ENCODE data around the gene LRRK2. TPM values are rescaled to one million over a fixed set of nuclear protein-coding genes. Genes with fewer than 3 reads are reported as not detected.

The LRRK2 gene
- total RNA-seq, 1 experiment from 2014 or later = 0.13 TPM

GRCh38 chr12:40238266-40238902 lies 13.6 kb downstream of the LRRK2 start:
- DNase-seq (ENCODE audit: low read depth, low spot score) (no peak), ATAC-seq (no peak)
- ChIA-PET POLR2A (no interaction called here), CTCF (no interaction called here)
- no peak overlapping the region for H3K27ac ChIP-seq (ENCODE audit: low read length)
- no peaks in the 10 kb centered on the region for H3K4me1 ChIP-seq (ENCODE audit: control insufficient read depth, insufficient read depth, low read length)
- no peak overlapping the region for H3K4me3 ChIP-seq (ENCODE audit: low read depth in 2 of 2, low read length in 2 of 2)
- intact Hi-C loops (cut with micrococcal nuclease; ENCODE audit: unreplicated experiment) (no loop called here), in situ Hi-C loops (cut with HindIII; ENCODE audit: low pct_unique_long_range_greater_than_20kb, low sequenced_read_pairs) (no loop called here)
- H3K36me3 ChIP-seq (ENCODE audit: control insufficient read depth, insufficient read depth, low read length) = no peaks in the 10 kb centered on the region
- H3K9me3 ChIP-seq (ENCODE audit: control insufficient read depth, insufficient read depth, low read depth, low read length) = no peaks in the 10 kb centered on the region; the same call in 1 of the 2 replicates
- no TSS peak for BruUV-seq (replicated peaks)
- no peaks in the 10 kb centered on the region for H3K27me3 ChIP-seq (ENCODE audit: control insufficient read depth, insufficient read depth, low read length)
- TF ChIP-seq SIN3A (IDR thresholded peaks at IDR 0.05; ENCODE audit: borderline replicate concordance, insufficient read depth, low read depth, low read length) = no peak
- TF ChIP-seq, protein P1, sequence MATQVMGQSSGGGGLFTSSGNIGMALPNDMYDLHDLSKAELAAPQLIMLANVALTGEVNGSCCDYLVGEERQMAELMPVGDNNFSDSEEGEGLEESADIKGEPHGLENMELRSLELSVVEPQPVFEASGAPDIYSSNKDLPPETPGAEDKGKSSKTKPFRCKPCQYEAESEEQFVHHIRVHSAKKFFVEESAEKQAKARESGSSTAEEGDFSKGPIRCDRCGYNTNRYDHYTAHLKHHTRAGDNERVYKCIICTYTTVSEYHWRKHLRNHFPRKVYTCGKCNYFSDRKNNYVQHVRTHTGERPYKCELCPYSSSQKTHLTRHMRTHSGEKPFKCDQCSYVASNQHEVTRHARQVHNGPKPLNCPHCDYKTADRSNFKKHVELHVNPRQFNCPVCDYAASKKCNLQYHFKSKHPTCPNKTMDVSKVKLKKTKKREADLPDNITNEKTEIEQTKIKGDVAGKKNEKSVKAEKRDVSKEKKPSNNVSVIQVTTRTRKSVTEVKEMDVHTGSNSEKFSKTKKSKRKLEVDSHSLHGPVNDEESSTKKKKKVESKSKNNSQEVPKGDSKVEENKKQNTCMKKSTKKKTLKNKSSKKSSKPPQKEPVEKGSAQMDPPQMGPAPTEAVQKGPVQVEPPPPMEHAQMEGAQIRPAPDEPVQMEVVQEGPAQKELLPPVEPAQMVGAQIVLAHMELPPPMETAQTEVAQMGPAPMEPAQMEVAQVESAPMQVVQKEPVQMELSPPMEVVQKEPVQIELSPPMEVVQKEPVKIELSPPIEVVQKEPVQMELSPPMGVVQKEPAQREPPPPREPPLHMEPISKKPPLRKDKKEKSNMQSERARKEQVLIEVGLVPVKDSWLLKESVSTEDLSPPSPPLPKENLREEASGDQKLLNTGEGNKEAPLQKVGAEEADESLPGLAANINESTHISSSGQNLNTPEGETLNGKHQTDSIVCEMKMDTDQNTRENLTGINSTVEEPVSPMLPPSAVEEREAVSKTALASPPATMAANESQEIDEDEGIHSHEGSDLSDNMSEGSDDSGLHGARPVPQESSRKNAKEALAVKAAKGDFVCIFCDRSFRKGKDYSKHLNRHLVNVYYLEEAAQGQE (IDR thresholded peaks at IDR 0.05; ENCODE audit: insufficient read depth in 1 of 2, low read depth in 2 of 2, low read length in 1 of 2) = no peak

DNA sequence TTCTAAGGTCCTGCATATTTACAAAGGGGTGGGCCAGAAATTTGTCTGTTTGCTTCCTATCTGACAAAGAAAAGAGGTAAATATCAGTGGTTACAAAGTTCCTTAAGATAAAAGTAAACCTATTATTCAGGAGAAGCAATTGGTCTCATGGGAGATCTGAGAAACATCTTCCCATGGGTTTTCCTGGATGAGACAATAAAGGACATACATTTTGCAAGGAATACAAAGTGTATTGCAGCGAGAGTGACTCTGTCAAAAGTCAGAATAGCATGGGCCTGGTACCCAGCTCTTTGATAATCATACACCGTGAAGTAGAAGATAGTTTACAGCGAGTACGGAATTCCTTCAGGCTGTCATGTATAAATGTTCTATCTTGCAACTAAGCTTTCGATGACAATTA lies 14.2 kb downstream of the LRRK2 start:
- H3K4me3 ChIP-seq (ENCODE audit: low read depth in 2 of 2, low read length in 2 of 2) = no peak overlapping the region
- no peaks in the 10 kb centered on the region for H3K27me3 ChIP-seq (ENCODE audit: control insufficient read depth, insufficient read depth, low read length)
- no peaks in the 10 kb centered on the region for H3K36me3 ChIP-seq (ENCODE audit: control insufficient read depth, insufficient read depth, low read length)
- no peak for TF ChIP-seq TCF7L2 (IDR thresholded peaks at IDR 0.05; ENCODE audit: low read depth, low read length)
- no peak for TF ChIP-seq CTCF (IDR thresholded peaks at IDR 0.05)
- TF ChIP-seq, protein P1 (IDR thresholded peaks at IDR 0.05; ENCODE audit: insufficient read depth in 1 of 2, low read depth in 2 of 2, low read length in 1 of 2) = no peak
- TF ChIP-seq SIN3A (IDR thresholded peaks at IDR 0.05; ENCODE audit: borderline replicate concordance, insufficient read depth, low read depth, low read length) = no peak
- TF ChIP-seq POLR2AphosphoS5 (IDR thresholded peaks at IDR 0.05; ENCODE audit: low read depth, low read length) = no peak
- CTCF ChIA-PET = no interaction called here
- no peaks in the 10 kb centered on the region; the same call in 1 of the 2 replicates for H3K9me3 ChIP-seq (ENCODE audit: control insufficient read depth, insufficient read depth, low read depth, low read length)
- no TSS peak for BruUV-seq (replicated peaks)
- H3K27ac ChIP-seq (ENCODE audit: low read length) = no peak overlapping the region
- POLR2A ChIA-PET = no interaction called here
- no peak for ATAC-seq
- in situ Hi-C loops (cut with HindIII; ENCODE audit: low pct_unique_long_range_greater_than_20kb, low sequenced_read_pairs) = no loop called here
- intact Hi-C loops (cut with micrococcal nuclease; ENCODE audit: unreplicated experiment) = no loop called here
- no peaks in the 10 kb centered on the region for H3K4me1 ChIP-seq (ENCODE audit: control insufficient read depth, insufficient read depth, low read length)
- DNase-seq (ENCODE audit: low read depth, low spot score) = no peak
